GM23248 (cell line): ENCODE data around the gene HEG1. TPM values are rescaled to one million over a fixed set of nuclear protein-coding genes. Genes with fewer than 3 reads are reported as not detected.

ENCODE experiments used
- DNase-seq: peaks from one replicate; pipeline ENCODE4 v3.0.0-alpha.2; 2015
- H2AFZ ChIP-seq: fragments of 200-600 bp; sonication (generic); 2 replicates; pipeline ENCODE4 v1.6.1; 2016; ENCODE audit warnings: antibody characterized with exemption
- H3F3A ChIP-seq: fragments of 200-600 bp; sonication (generic); 2 replicates; pipeline ENCODE4 v1.6.1; 2016; ENCODE audit warnings: mild to moderate bottlenecking, antibody characterized with exemption, mixed run types; ENCODE audit not compliant: insufficient read depth
- H3K27ac ChIP-seq: fragments of 200-600 bp; sonication (generic); 2 replicates; pipeline ENCODE4 v1.5.1; 2016; ENCODE audit warnings: mild to moderate bottlenecking
- H3K27me3 ChIP-seq: fragments of 200-600 bp; sonication (generic); replicated peaks from 2 replicates; pipeline ENCODE4 v1.6.1; 2016; ENCODE audit warnings: mild to moderate bottlenecking; ENCODE audit not compliant: insufficient read depth
- H3K36me3 ChIP-seq: fragments of 200-600 bp; sonication (generic); 2 replicates; pipeline ENCODE4 v1.6.1; 2016; ENCODE audit warnings: low read depth, mild to moderate bottlenecking
- H3K4me1 ChIP-seq: fragments of 200-600 bp; sonication (generic); 2 replicates; pipeline ENCODE4 v1.6.1; 2016; ENCODE audit warnings: mild to moderate bottlenecking; ENCODE audit not compliant: insufficient read depth
- H3K4me2 ChIP-seq: fragments of 200-600 bp; sonication (generic); one replicate; pipeline ENCODE4 v1.6.1; 2016; ENCODE audit warnings: mild to moderate bottlenecking; ENCODE audit not compliant: unreplicated experiment
- H3K4me3 ChIP-seq: fragments of 200-600 bp; sonication (generic); 2 replicates; pipeline ENCODE4 v1.5.1; 2016; ENCODE audit warnings: mild to moderate bottlenecking
- H3K79me2 ChIP-seq: fragments of 200-600 bp; sonication (generic); 2 replicates; pipeline ENCODE4 v1.6.1; 2016; ENCODE audit warnings: mild to moderate bottlenecking; ENCODE audit not compliant: insufficient read depth
- H3K9ac ChIP-seq: fragments of 200-600 bp; sonication (generic); 2 replicates; pipeline ENCODE4 v1.6.1; 2016; ENCODE audit warnings: mild to moderate bottlenecking
- H3K9me2 ChIP-seq: fragments of 200-600 bp; sonication (generic); 2 replicates; pipeline ENCODE4 v1.6.1; 2016; ENCODE audit warnings: mixed run types, mild to moderate bottlenecking, moderate library complexity; ENCODE audit not compliant: insufficient read depth
- H3K9me3 ChIP-seq: fragments of 200-600 bp; sonication (generic); one replicate; pipeline ENCODE4 v1.6.1; 2017; ENCODE audit warnings: low read depth
- H4K20me1 ChIP-seq: fragments of 200-600 bp; sonication (generic); 2 replicates; pipeline ENCODE4 v1.6.0; 2016; ENCODE audit not compliant: insufficient read depth
- EZH2 ChIP-seq: fragments of 200-600 bp; sonication (generic); IDR thresholded peaks from 2 replicates; pipeline ENCODE4 v1.6.1; 2018; ENCODE audit warnings: antibody characterized with exemption, mild to moderate bottlenecking; ENCODE audit not compliant: insufficient read depth, poor library complexity, severe bottlenecking
- EZH2phosphoT487 ChIP-seq: fragments of 200-600 bp; sonication (generic); IDR thresholded peaks from 2 replicates; pipeline ENCODE4 v1.6.1; 2018; ENCODE audit warnings: antibody characterized with exemption, moderate library complexity, mild to moderate bottlenecking, low read depth; ENCODE audit not compliant: insufficient read depth
- WGBS, 2 experiments: methylation state at CpG; one replicate each; pipeline ENCODE4 v1.1.6; 2015 to 2017; ENCODE audit warnings: low lambda C conversion rate in 2 of 2, low coverage in 1 of 2; ENCODE audit errors: missing lambda C conversion rate in 2 of 2; 5-methylcytosine and 5-hydroxymethylcytosine counted together
- in situ Hi-C: fragments of 300-500 bp; cut with MboI; formaldehyde crosslinking; loops from 2 replicates; pipeline ENCODE4 v1.15.0; 2020
- polyA plus RNA-seq: library from polyadenylated mRNA; unstranded; fragments of >200 nt; fragmentation: Nextera tagmentation; extraction: Ambion mirVana; gene quantifications from 2 replicates; pipeline ENCODE4 v1.2.1, GENCODE V29; 2016
- total RNA-seq: library from RNA; depleted of rRNA; stranded (reverse); fragments of >200 nt; shearing (Covaris generic); gene quantifications from 2 replicates; pipeline ENCODE4 v1.2.3, GENCODE V29; 2014

HEG1 gene
- total and polyA plus RNA-seq, 2 experiments from 2014 or later = 32.1 to 116 TPM

- H3K36me3 ChIP-seq = peaks cover 24% of the 10 kb centered on the region
- peaks cover 74% of the 10 kb centered on the region for H3K4me1 ChIP-seq
- no peaks in the 10 kb centered on the region for H3K9me3 ChIP-seq
- peak overlapping the region; percentile 21 for H3K4me3 ChIP-seq
- DNase-seq = no peak
- H3F3A ChIP-seq = peaks cover 79% of the 10 kb centered on the region
- TF ChIP-seq EZH2phosphoT487 = no peak
- TF ChIP-seq EZH2 = no peak
- peaks cover 58% of the 10 kb centered on the region for H4K20me1 ChIP-seq
- 13 to 18% methylated on average over 11 of the region's 11 CpGs for WGBS, 2 experiments
- H3K27me3 ChIP-seq = no peaks in the 10 kb centered on the region
- H2AFZ ChIP-seq = no peak overlapping the region
- H3K79me2 ChIP-seq = peaks cover 100% of the 10 kb centered on the region
- peak overlapping the region; percentile 33 for H3K4me2 ChIP-seq
- H3K9ac ChIP-seq = peak overlapping the region; percentile 21
- in situ Hi-C loops = no loop called here
- H3K27ac ChIP-seq = peak overlapping the region; percentile 42
- no peaks in the 10 kb centered on the region for H3K9me2 ChIP-seq
Measured at GRCh38 chr3:125039131-125040100, 16.4 kb downstream of the HEG1 start.

- Histone ChIP-seq H3K27ac (no peak overlapping the region), H3K36me3 (peaks cover 19% of the 10 kb centered on the region), H4K20me1 (peaks cover 58% of the 10 kb centered on the region), H3K79me2 (peaks cover 100% of the 10 kb centered on the region), H3K4me3 (no peak overlapping the region), H3K9me2 (no peaks in the 10 kb centered on the region), H3K9me3 (no peaks in the 10 kb centered on the region), H2AFZ (no peak overlapping the region), H3K4me2 (no peak overlapping the region), H3K27me3 (no peaks in the 10 kb centered on the region), H3F3A (peaks cover 70% of the 10 kb centered on the region), H3K9ac (no peak overlapping the region), H3K4me1 (peaks cover 56% of the 10 kb centered on the region)
- no peak for DNase-seq
- in situ Hi-C loops = no loop called here
- 94 to 97% methylated on average over 2 of the region's 2 CpGs for WGBS, 2 experiments
- TF ChIP-seq EZH2 = no peak
Measured at GRCh38 chr3:125037498-125038150, 18.2 kb downstream of the HEG1 start.

GRCh38 chr3:125035217-125035616, 20.6 kb downstream of the HEG1 start:
- H3K27ac ChIP-seq = no peak overlapping the region
- no peak for TF ChIP-seq EZH2
- TF ChIP-seq EZH2phosphoT487 = no peak
- H3K79me2 ChIP-seq = peaks cover 100% of the 10 kb centered on the region
- H4K20me1 ChIP-seq = peaks cover 47% of the 10 kb centered on the region
- H3K9ac ChIP-seq = no peak overlapping the region
- no peaks in the 10 kb centered on the region for H3K9me3 ChIP-seq
- no peaks in the 10 kb centered on the region for H3K27me3 ChIP-seq
- H2AFZ ChIP-seq = no peak overlapping the region
- no peak overlapping the region for H3K4me3 ChIP-seq
- no peaks in the 10 kb centered on the region for H3K9me2 ChIP-seq
- WGBS, 2 experiments = 98 to 99% methylated on average over 5 of the region's 5 CpGs
- H3K4me2 ChIP-seq = no peak overlapping the region
- in situ Hi-C loops = no loop called here
- peaks cover 24% of the 10 kb centered on the region for H3K36me3 ChIP-seq
- H3F3A ChIP-seq = peaks cover 68% of the 10 kb centered on the region
- H3K4me1 ChIP-seq = peaks cover 32% of the 10 kb centered on the region
- DNase-seq = no peak

- Histone ChIP-seq H3K4me2 (no peak overlapping the region), H4K20me1 (peaks cover 45% of the 10 kb centered on the region)
- in situ Hi-C loops = no loop called here
Measured at GRCh38 chr3:125033616-125034015, 22.2 kb downstream of the HEG1 start.

More at GRCh38 chr3:125033616-125034015, 22.2 kb downstream of the HEG1 start:
- Histone ChIP-seq H3K27me3 (no peaks in the 10 kb centered on the region), H2AFZ (no peak overlapping the region), H3K27ac (no peak overlapping the region), H3K79me2 (peaks cover 100% of the 10 kb centered on the region), H3K9ac (no peak overlapping the region), H3K36me3 (peaks cover 37% of the 10 kb centered on the region), H3K4me3 (no peak overlapping the region), H3K9me2 (no peaks in the 10 kb centered on the region), H3F3A (peaks cover 72% of the 10 kb centered on the region), H3K4me1 (peaks cover 16% of the 10 kb centered on the region), H3K9me3 (no peaks in the 10 kb centered on the region)
- TF ChIP-seq EZH2phosphoT487 (no peak), EZH2 (no peak)
- no peak for DNase-seq
- WGBS, 2 experiments = 96 to 98% methylated on average over 14 of the region's 14 CpGs
